GM23338 (cell line): ENCODE measurements around the gene SFR1.

ENCODE experiments used
- CREB1 ChIP-seq: fragments of 250-450 bp; sonication (Bioruptor Pico); IDR thresholded peaks from 2 replicates; pipeline ENCODE4 v1.5.0; 2020; ENCODE audit warnings: low read depth, mild to moderate bottlenecking, moderate library complexity
- CTCF ChIP-seq, 2 experiments: fragments of 200-600 bp in 1 of 2; sonication (generic) in 1 of 2; conservative IDR thresholded peaks; 2 replicates each; pipeline versions ENCODE4 v1.5.1 to v1.6.1; 2016 to 2017; ENCODE audit warnings: antibody characterized with exemption in 2 of 2, low read depth in 2 of 2, mild to moderate bottlenecking in 2 of 2, moderate library complexity in 1 of 2
- ETS1 ChIP-seq: IDR thresholded peaks from 2 replicates; pipeline ENCODE4 v1.6.1; 2016; ENCODE audit warnings: antibody characterized with exemption
- EZH2 ChIP-seq: fragments of 200-600 bp; sonication (generic); IDR thresholded peaks from one replicate; pipeline ENCODE4 v1.8.0; 2017; ENCODE audit warnings: antibody characterized with exemption, mild to moderate bottlenecking, low read depth; ENCODE audit not compliant: unreplicated experiment
- EZH2phosphoT487 ChIP-seq: fragments of 200-600 bp; sonication (generic); IDR thresholded peaks from one replicate; pipeline ENCODE4 v1.8.1; 2018; ENCODE audit warnings: antibody characterized with exemption; ENCODE audit not compliant: unreplicated experiment
- JUNB ChIP-seq: IDR thresholded peaks from one replicate; pipeline ENCODE4 v1.6.1; 2016; ENCODE audit warnings: antibody characterized with exemption; ENCODE audit not compliant: unreplicated experiment
- NANOG ChIP-seq: IDR thresholded peaks from 2 replicates; pipeline ENCODE4 v1.6.1; 2016; ENCODE audit warnings: antibody characterized with exemption, borderline replicate concordance
- POLR2AphosphoS5 ChIP-seq: IDR thresholded peaks from 2 replicates; pipeline ENCODE4 v1.6.1; 2016; ENCODE audit warnings: antibody characterized with exemption, low read depth
- REST ChIP-seq: IDR thresholded peaks from one replicate; pipeline ENCODE4 v1.6.1; 2018; ENCODE audit warnings: antibody characterized with exemption; ENCODE audit not compliant: unreplicated experiment
- STAT1 ChIP-seq: IDR thresholded peaks from one replicate; pipeline ENCODE4 v1.6.1; 2016; ENCODE audit warnings: antibody characterized with exemption; ENCODE audit not compliant: unreplicated experiment
- ZNF331 ChIP-seq: fragments of 250-450 bp; sonication (Bioruptor Pico); IDR thresholded peaks from 2 replicates; pipeline ENCODE4 v1.5.0; 2020; ENCODE audit warnings: low read depth, mild to moderate bottlenecking, moderate library complexity
- ZNF462 ChIP-seq: fragments of 250-450 bp; sonication (Bioruptor Pico); IDR thresholded peaks from 2 replicates; pipeline ENCODE4 v1.5.0; 2020; ENCODE audit warnings: mild to moderate bottlenecking, moderate library complexity

- TF ChIP-seq ETS1: no peak
- no peak for TF ChIP-seq CTCF (conservative IDR thresholded peaks at IDR 0.05; ENCODE audit: low read depth in 2 of 2)
- no peak for TF ChIP-seq REST
- TF ChIP-seq JUNB: no peak
- no peak for TF ChIP-seq EZH2
- no peak for TF ChIP-seq ZNF331 (CRISPR knock-in tag)
- no peak for TF ChIP-seq POLR2AphosphoS5
- TF ChIP-seq CREB1: no peak
- TF ChIP-seq ZNF462 (CRISPR knock-in tag): no peak
- TF ChIP-seq EZH2phosphoT487: no peak
- no peak for TF ChIP-seq STAT1
- no peak for TF ChIP-seq NANOG
Measured at GRCh38 chr10:104146882-104147281, 24.9 kb downstream of the SFR1 start.
